HG02973 (cell line): ENCODE measurements around the gene MIGA2.

Source experiments
- ATAC-seq: cut with Tn5 transposase; IDR thresholded peaks from one replicate; pipeline ENCODE4 v1.9.1; 2021; ENCODE audit warnings: moderate library complexity; ENCODE audit not compliant: unreplicated experiment

MIGA2 gene

GRCh38 chr9:129118799-129119198 lies 82.4 kb downstream of the MIGA2 start:
- no peak for ATAC-seq

- ATAC-seq, result no peak
These were observed 85.1 kb downstream of the MIGA2 start for GRCh38 chr9:129121483-129121882.
